Heart right ventricle (tissue), 16 donors: ENCODE results near the gene ATG9B. TPM values are rescaled to one million over a fixed set of nuclear protein-coding genes. Genes with fewer than 3 reads are reported as not detected.

Experiments
- ATAC-seq, 8 donors: fragments of 200-7000 bp; cut with Tn5 transposase; one replicate each; pipeline ENCODE4 v1.9.1; 2020; ENCODE audit warnings: mild to moderate bottlenecking in 8 of 8, moderate library complexity in 8 of 8, moderate number of reproducible peaks in 1 of 8
- DNase-seq, 2 donors: peaks; one replicate each; pipeline ENCODE4 v3.0.0-alpha.2; 2020
- H3K27ac ChIP-seq, 10 donors: fragments of 200-600 bp; sonication (generic) in 2 of 10; one replicate each; pipeline versions ENCODE4 v1.5.0 to v1.8.0; 2020 to 2022; ENCODE audit warnings: mild to moderate bottlenecking in 3 of 10
- H3K27me3 ChIP-seq, 7 donors: fragments of 200-600 bp; one replicate each; pipeline ENCODE4 v1.8.0; 2021 to 2022; ENCODE audit warnings: mild to moderate bottlenecking in 2 of 7
- H3K36me3 ChIP-seq, 9 donors: fragments of 200-600 bp; sonication (generic) in 1 of 9; one replicate each; pipeline versions ENCODE4 v1.5.0 to v1.8.0; 2020 to 2022; ENCODE audit warnings: mild to moderate bottlenecking in 2 of 9
- H3K4me1 ChIP-seq, 9 donors: fragments of 200-600 bp; sonication (generic) in 1 of 9; one replicate each; pipeline versions ENCODE4 v1.5.0 to v1.8.0; 2020 to 2022; ENCODE audit warnings: mild to moderate bottlenecking in 4 of 9
- H3K4me3 ChIP-seq, 10 donors: fragments of 200-600 bp; sonication (generic) in 2 of 10; one replicate each; pipeline versions ENCODE4 v1.5.0 to v1.8.0; 2020 to 2022; ENCODE audit warnings: mild to moderate bottlenecking in 7 of 10, moderate library complexity in 2 of 10
- H3K9me3 ChIP-seq, 11 donors: fragments of 200-600 bp in 10 of 11; sonication (generic) in 2 of 11; one replicate each; pipeline versions ENCODE4 v1.5.0 to v1.8.0; 2013 to 2022; ENCODE audit warnings: mild to moderate bottlenecking in 2 of 11, control low read depth in 1 of 11, moderate library complexity in 1 of 11
- CTCF ChIP-seq, 9 donors: fragments of 200-600 bp; sonication (generic) in 2 of 9; IDR thresholded peaks; one replicate each; pipeline versions ENCODE4 v1.5.0 to v1.8.0; 2021 to 2022; ENCODE audit warnings: antibody characterized with exemption in 9 of 9, mild to moderate bottlenecking in 5 of 9, moderate library complexity in 1 of 9
- WGBS, 2 donors: extraction: QIAGEN DNeasy Blood & Tissue Kit; methylation state at CpG; one replicate each; pipeline ENCODE4 v1.1.7; 2013; ENCODE audit warnings: inconsistent platforms in 1 of 2; 5-methylcytosine and 5-hydroxymethylcytosine counted together
- intact Hi-C, 10 donors: fragments of 100-400 bp; cut with DNase I; formaldehyde crosslinking; loops; one replicate each; pipeline versions ENCODE4 v1.11.1 to v1.14.2; 2022
- polyA plus RNA-seq, 2 donors: library from polyadenylated mRNA; stranded (reverse); fragments of 200-250 nt; gene quantifications; one replicate each; pipeline ENCODE4 v1.2.3, GENCODE V29; 2013
- total RNA-seq, 10 donors: library from RNA; stranded (reverse); fragmentation: NEBNext Ultra II Directional in 3 of 10; extraction: Animal tissue kit (Norgen Biotek cat#: 25700) in 3 of 10; gene quantifications; one replicate each; pipeline versions ENCODE4 v1.2.1 to v1.2.4, GENCODE V29; 2021 to 2023
- donor health status: Arrhythmogenic right ventricular cardiomyopathy.
- donor health status: ischemic (EF 13 %, LVEDD 7.1; RV severe dilation, severe dysfunction).
- donor health status: healthy with polysubstance abuse.
- donor health status: DM: no; HTN: yes; CAD: no.
- donor health status: DM: no; HTN: no; CAD: no.
- donor health status: ischemic (EF 25% LVEDD 6.9; RV normal size, moderate dysfunction).
- donor health status: ischemic (EF 25% LVEDD 5.7; RV mildly dilated, moderate dysfunction).
- donor health status: healthy.
- donor health status: DM: yes; HTN: yes; CAD: no.
- donor health status: Ischemic cardiomyopathy.
- donor health status: ischemic (EF 35%, LVEDD 5.7; RV mildly dilated, moderate dysfunction).
- donor health status: nonischemic (EF 11% LVEDD 7.7; RV severe dilation, severe dysfunction).
- donor health status: DM: yes; HTN: yes; CAD: no.
- donor health status: PGD.
- donor health status: ischemic (EF 29% LVEDD 5.4; RV normal size, mild dysfunction).
- donor health status: nonischemic (EF 23%, LVEDD 6.1; RV moderate dilation, normal function).

ATG9B gene
- total and polyA plus RNA-seq, 12 donors: 0.09 to 0.59 (median 0.39) TPM; not detected in 7

- Histone ChIP-seq H3K4me3 (peak overlapping the region in 5 of 10 donors; percentile 18 to 37 (median 24)), H3K9me3 (no peaks in the 10 kb centered on the region), H3K27me3 (no peaks in the 10 kb centered on the region), H3K36me3 (peaks cover 0 to 45% (median 24%) of the 10 kb centered on the region in 9 donors), H3K27ac (peak overlapping the region in 8 of 10 donors; percentile 34 to 73 (median 66)), H3K4me1 (peaks cover 27 to 56% (median 46%) of the 10 kb centered on the region in 9 donors)
- 52 to 54% methylated on average over 41 to 43 of the region's 43 CpGs for WGBS, 2 donors
- ATAC-seq (peak in 2 of 8 donors; percentile 20 to 26), DNase-seq (no peak)
- intact Hi-C loops: loop anchor here in 1 of 10 donors (2.0 kb wide), 1 partner anchor 16 kb away; no protein-coding TSS in a partner anchor
- TF ChIP-seq CTCF (IDR thresholded peaks at IDR 0.05): no peak
Measured at GRCh38 chr7:151062399-151063211, 38.3 kb upstream of the ATG9B start.

- TF ChIP-seq CTCF (IDR thresholded peaks at IDR 0.05): no peak
- intact Hi-C loops: loop anchor here in 1 of 10 donors (2.0 kb wide), 1 partner anchor 17 kb away; no protein-coding TSS in a partner anchor
- DNase-seq (no peak), ATAC-seq (no peak)
- 69 to 76% methylated on average over 11 of the region's 11 CpGs for WGBS, 2 donors
- Histone ChIP-seq H3K4me1 (peaks cover 30 to 61% (median 50%) of the 10 kb centered on the region in 9 donors), H3K9me3 (no peaks in the 10 kb centered on the region), H3K27me3 (no peaks in the 10 kb centered on the region), H3K27ac (peak overlapping the region in 4 of 10 donors; percentile 59 to 98 (median 70)), H3K36me3 (peaks cover 0 to 40% (median 19%) of the 10 kb centered on the region in 9 donors), H3K4me3 (peak overlapping the region in 1 of 10 donors; percentile 19)
Measured at GRCh38 chr7:151062111-151062398, 37.8 kb upstream of the ATG9B start.

DNA sequence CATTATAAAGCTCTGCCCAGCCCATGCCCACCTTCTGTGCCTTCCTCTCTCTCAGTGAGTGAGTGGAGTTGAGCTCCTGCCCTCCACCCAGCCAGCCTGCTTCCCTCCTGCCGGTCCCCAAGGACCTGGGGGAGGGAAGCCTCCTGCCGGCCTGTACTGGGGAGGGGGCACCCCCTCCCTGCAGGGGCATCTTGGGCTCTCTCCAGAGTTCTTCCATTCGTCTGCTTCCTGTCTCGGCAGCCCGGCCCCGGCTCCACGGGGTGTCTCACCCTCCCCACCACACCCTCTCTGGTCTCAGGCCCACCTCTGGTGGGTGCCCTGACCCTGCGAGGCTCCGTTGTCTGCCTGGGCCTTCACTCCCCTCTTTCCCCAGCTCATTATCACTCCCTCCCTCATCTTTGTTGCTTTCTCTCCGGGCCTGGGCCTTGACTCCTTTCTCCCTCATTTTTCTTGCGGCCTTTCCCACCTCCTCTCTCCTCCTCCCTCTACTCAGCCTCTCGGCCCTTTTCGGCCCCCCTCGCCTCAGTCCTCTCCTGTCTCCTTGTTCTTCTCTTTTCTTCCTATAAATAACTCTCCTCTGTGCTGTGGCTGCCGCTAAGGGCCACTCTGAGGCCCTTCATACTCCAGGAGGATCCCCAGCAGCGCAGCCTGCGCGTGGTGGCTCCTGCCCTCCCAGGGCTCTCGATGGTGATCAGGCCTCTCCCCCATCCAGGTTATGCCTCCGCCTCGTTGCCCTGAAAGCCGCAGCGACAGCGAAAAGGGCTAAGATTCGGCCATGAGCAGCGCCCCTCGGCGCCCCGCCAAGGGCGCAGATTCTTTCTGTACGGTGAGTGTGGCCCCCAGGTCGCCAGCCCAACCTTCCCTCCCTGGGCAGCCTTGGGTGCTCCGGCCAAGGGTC is 37.2 kb upstream of the ATG9B start:
- 51 to 62% methylated on average over 33 of the region's 33 CpGs for WGBS, 2 donors
- peak overlapping the region in 5 of 10 donors; percentile 59 to 98 (median 97) for H3K27ac ChIP-seq

More for the DNA sequence above, 37.2 kb upstream of the ATG9B start:
- intact Hi-C loops: loop anchor here in 1 of 10 donors (2.0 kb wide), 1 partner anchor 17 kb away; no protein-coding TSS in a partner anchor
- Histone ChIP-seq H3K4me3 (peak overlapping the region in 7 of 10 donors; percentile 23 to 95 (median 91)), H3K27me3 (no peaks in the 10 kb centered on the region), H3K36me3 (peaks cover 0 to 34% (median 13%) of the 10 kb centered on the region in 9 donors), H3K4me1 (peaks cover 34 to 66% (median 55%) of the 10 kb centered on the region in 9 donors), H3K9me3 (no peaks in the 10 kb centered on the region)
- ATAC-seq: no peak
- no peak for TF ChIP-seq CTCF (IDR thresholded peaks at IDR 0.05)
- DNase-seq: no peak
